Astrocyte (in vitro differentiated cells and primary cell): ENCODE measurements around the gene KMT2C.

Experiments used
- CTCF ChIP-seq: IDR thresholded peaks from 2 replicates; pipeline ENCODE4 v1.5.1; 2011; ENCODE audit warnings: low read depth, mild to moderate bottlenecking, inconsistent platforms, low read length, moderate library complexity; ENCODE audit not compliant: insufficient read depth
- EZH2 ChIP-seq: IDR thresholded peaks from 2 replicates; pipeline ENCODE4 v1.6.1; 2012; ENCODE audit warnings: mild to moderate bottlenecking, low read length, inconsistent platforms; ENCODE audit not compliant: insufficient read depth

DNA sequence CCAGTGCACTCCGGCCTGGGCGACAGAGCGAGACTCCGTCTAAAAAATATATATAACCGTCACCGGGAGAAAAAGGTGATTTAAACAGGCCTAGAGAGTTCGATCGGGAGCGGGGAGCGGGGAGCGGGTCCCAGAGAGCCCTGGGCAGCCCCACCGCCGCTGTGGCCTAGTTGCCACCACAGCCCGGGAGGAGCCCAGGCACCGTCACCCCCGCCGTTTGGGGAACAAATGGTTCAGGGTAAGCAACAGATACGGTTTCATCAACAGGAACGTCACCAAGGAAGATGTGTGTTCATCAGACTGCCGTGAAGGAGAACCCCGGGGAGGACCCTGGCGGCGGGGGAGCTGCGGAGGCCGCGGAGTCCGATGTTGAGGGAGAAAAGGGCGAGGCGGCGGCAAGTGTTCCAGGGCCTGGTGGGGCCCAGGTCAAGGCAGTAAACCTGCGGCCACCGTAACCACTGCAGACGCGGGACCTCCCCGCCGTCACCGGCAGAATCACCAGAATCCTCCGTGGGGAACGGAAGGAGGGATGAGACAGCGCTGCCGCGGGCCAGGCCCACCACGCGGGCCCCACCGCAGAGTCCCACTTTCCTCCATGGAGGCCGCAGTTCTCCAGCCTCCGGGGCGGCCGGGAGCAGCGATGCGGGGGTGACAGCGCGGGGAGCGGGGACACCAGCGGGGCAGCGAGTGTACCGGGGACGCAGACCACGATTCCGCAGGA lies 306.9 kb downstream of the KMT2C start:
- TF ChIP-seq EZH2 (no peak), CTCF (no peak)
